Activated CD8-positive, alpha-beta memory T cell treated with anti-CD3 and anti-CD28 coated beads, Interleukin-2, amount 50 U/mL, for 24 hours (primary cell): ENCODE measurements around the gene PLCB1.
"Not testable (repeated sequence)": the region's sequence is repeated elsewhere in the genome, so short reads cannot be mapped to it uniquely, and the experiment has no call there.

Experiments used
- DNase-seq: peaks from one replicate; pipeline ENCODE4 v3.0.0-alpha.2; 2020; ENCODE audit errors: extremely low read depth

PLCB1 gene

GRCh38 chr20:8443464-8444072 lies 311.5 kb downstream of the PLCB1 start:
- no peak for DNase-seq

- DNase-seq, result no peak
Observed at GRCh38 chr20:8447262-8448120, 315.4 kb downstream of the PLCB1 start.

GRCh38 chr20:8449123-8449522 lies 317.1 kb downstream of the PLCB1 start:
- DNase-seq, result no peak

- DNase-seq, result no peak
Observed at GRCh38 chr20:8454137-8454712, 322.2 kb downstream of the PLCB1 start.

GRCh38 chr20:8456765-8457164 lies 324.7 kb downstream of the PLCB1 start:
- DNase-seq, result no peak

GRCh38 chr20:8457978-8458377 lies 325.9 kb downstream of the PLCB1 start:
- no peak for DNase-seq

- DNase-seq, result no peak
Observed at GRCh38 chr20:8461186-8461585, 329.1 kb downstream of the PLCB1 start.

- DNase-seq, result no peak
Observed at GRCh38 chr20:8464368-8464767, 332.3 kb downstream of the PLCB1 start.

- not testable (repeated sequence) for DNase-seq
Observed at GRCh38 chr20:8466781-8467180, 334.7 kb downstream of the PLCB1 start.

- DNase-seq, result no peak
Observed at GRCh38 chr20:8470156-8470555, 338.1 kb downstream of the PLCB1 start.

- no peak for DNase-seq
Observed at GRCh38 chr20:8471465-8471864, 339.4 kb downstream of the PLCB1 start.

GRCh38 chr20:8473459-8473858 lies 341.4 kb downstream of the PLCB1 start:
- no peak for DNase-seq

- DNase-seq, result no peak
Observed at GRCh38 chr20:8474027-8474668, 342.1 kb downstream of the PLCB1 start.

GRCh38 chr20:8476021-8476420 lies 344.0 kb downstream of the PLCB1 start:
- DNase-seq, result no peak

GRCh38 chr20:8480597-8480996 lies 348.5 kb downstream of the PLCB1 start:
- no peak for DNase-seq

- DNase-seq, result no peak
Observed at GRCh38 chr20:8487696-8488095, 355.6 kb downstream of the PLCB1 start.

- no peak for DNase-seq
Observed at GRCh38 chr20:8489094-8489883, 357.2 kb downstream of the PLCB1 start.

GRCh38 chr20:8490076-8490830 lies 358.2 kb downstream of the PLCB1 start:
- no peak for DNase-seq

GRCh38 chr20:8492173-8492572 lies 360.1 kb downstream of the PLCB1 start:
- DNase-seq, result no peak

- no peak for DNase-seq
Observed at GRCh38 chr20:8498571-8498970, 366.5 kb downstream of the PLCB1 start.

- DNase-seq, result no peak
Observed at GRCh38 chr20:8504030-8504429, 372.0 kb downstream of the PLCB1 start.
